Fibroblast of lung (primary cell): ENCODE data around the gene BIRC3. TPM values are rescaled to one million over a fixed set of nuclear protein-coding genes. Genes with fewer than 3 reads are reported as not detected.

ENCODE experiments used
- DNase-seq, 2 donors: peaks; one replicate each; pipeline versions ENCODE4 v3.0.0 to v3.0.0-alpha.2; 2010; ENCODE audit warnings: low read depth in 2 of 2
- H2AFZ ChIP-seq: 2 replicates; pipeline ENCODE4 v1.5.1; 2012; ENCODE audit warnings: low read length, control low read depth, inconsistent platforms
- H3K27ac ChIP-seq: 2 replicates; pipeline ENCODE4 v1.5.1; 2011; ENCODE audit warnings: low read length, control low read depth; ENCODE audit not compliant: insufficient read depth
- H3K27me3 ChIP-seq: 2 replicates; pipeline ENCODE4 v1.5.1; 2011; ENCODE audit warnings: mild to moderate bottlenecking, low read length; ENCODE audit not compliant: control insufficient read depth, insufficient read depth
- H3K36me3 ChIP-seq: 2 replicates; pipeline ENCODE4 v1.5.1; 2011; ENCODE audit warnings: low read length; ENCODE audit not compliant: control insufficient read depth, insufficient read depth
- H3K4me1 ChIP-seq: 2 replicates; pipeline ENCODE4 v1.5.1; 2011; ENCODE audit warnings: low read length; ENCODE audit not compliant: control insufficient read depth, insufficient read depth; ENCODE audit errors: extremely low read depth
- H3K4me2 ChIP-seq: 2 replicates; pipeline ENCODE4 v1.5.1; 2011; ENCODE audit warnings: low read length, control low read depth; ENCODE audit not compliant: insufficient read depth; ENCODE audit errors: extremely low read depth
- H3K4me3 ChIP-seq, 4 experiments: fragments of 200-600 bp in 1 of 4; sonication (generic) in 1 of 4; replicated peaks in 1 of 4; 2 replicates each; pipeline ENCODE4 v1.5.1; 2011 to 2016; ENCODE audit warnings: low read length in 4 of 4, low read depth in 3 of 4, mild to moderate bottlenecking in 3 of 4, control low read depth in 2 of 4, inconsistent platforms in 1 of 4, mixed read lengths in 1 of 4; ENCODE audit not compliant: insufficient read depth in 1 of 4; ENCODE audit errors: control extremely low read depth in 1 of 4
- H3K79me2 ChIP-seq: 2 replicates; pipeline ENCODE4 v1.5.1; 2012; ENCODE audit warnings: mild to moderate bottlenecking, low read length, inconsistent platforms; ENCODE audit not compliant: control insufficient read depth, insufficient read depth
- H3K9ac ChIP-seq: 2 replicates; pipeline ENCODE4 v1.5.1; 2011; ENCODE audit warnings: mild to moderate bottlenecking, low read length, control low read depth; ENCODE audit not compliant: insufficient read depth
- H3K9me3 ChIP-seq: 2 replicates; pipeline ENCODE4 v1.5.1; 2012; ENCODE audit warnings: low read depth, low read length; ENCODE audit not compliant: control insufficient read depth, insufficient read depth
- H4K20me1 ChIP-seq: 2 replicates; pipeline ENCODE4 v1.5.1; 2011; ENCODE audit warnings: low read length; ENCODE audit not compliant: control insufficient read depth, insufficient read depth; ENCODE audit errors: extremely low read depth
- CTCF ChIP-seq, 2 donors: IDR thresholded peaks in 1 of 2; conservative IDR thresholded peaks in 1 of 2; 1 replicate in 1 of 2; 2 replicates in 1 of 2; pipeline ENCODE4 v1.5.1; 2011 to 2012; ENCODE audit warnings: low read length in 2 of 2, control low read depth in 1 of 2, inconsistent platforms in 1 of 2, low read depth in 1 of 2, mild to moderate bottlenecking in 1 of 2
- EZH2 ChIP-seq: IDR thresholded peaks from 2 replicates; pipeline ENCODE4 v1.5.1; 2012; ENCODE audit warnings: low read length, control low read depth, mild to moderate bottlenecking; ENCODE audit errors: missing control alignments
- polyA plus RNA-seq, 2 donors: library from polyadenylated mRNA; depleted of rRNA in 1 of 2; stranded (reverse) in 1 of 2; unstranded in 1 of 2; fragments of >200 nt; gene quantifications; 2 replicates each; pipeline ENCODE4 v1.2.1, GENCODE V29; 2011 to 2012; ENCODE audit warnings: missing spikeins in 1 of 2
- total RNA-seq: library from RNA; depleted of rRNA; stranded (reverse); fragments of >200 nt; gene quantifications from 2 replicates; pipeline ENCODE4 v1.2.1, GENCODE V29; 2014

BIRC3 gene
- total and polyA plus RNA-seq, 2 donors (not counting 1 experiment from before 2014, with no cell fraction given) = 0.58 to 3.3 TPM

GRCh38 chr11:102302241-102302640, 15.0 kb upstream of the BIRC3 start:
- no peaks in the 10 kb centered on the region for H3K27me3 ChIP-seq
- no peak for DNase-seq
- H3K4me3 ChIP-seq = no peak overlapping the region
- H3K27ac ChIP-seq = no peak overlapping the region
- H3K9me3 ChIP-seq = no peaks in the 10 kb centered on the region
- no peak overlapping the region for H2AFZ ChIP-seq
- no peaks in the 10 kb centered on the region for H4K20me1 ChIP-seq
- H3K4me1 ChIP-seq = no peaks in the 10 kb centered on the region
- H3K79me2 ChIP-seq = no peaks in the 10 kb centered on the region
- no peaks in the 10 kb centered on the region for H3K36me3 ChIP-seq
- TF ChIP-seq EZH2 = no peak
- no peak for TF ChIP-seq CTCF (conservative IDR thresholded peaks at IDR 0.05 in 1 of 2, IDR thresholded peaks at IDR 0.05 in 1 of 2; ENCODE audit: low read depth in 1 of 2, low read length in 2 of 2)
- no peak overlapping the region for H3K9ac ChIP-seq
- H3K4me2 ChIP-seq = no peak overlapping the region

- Histone ChIP-seq H2AFZ (no peak overlapping the region), H3K27ac (no peak overlapping the region), H3K36me3 (no peaks in the 10 kb centered on the region), H3K4me1 (no peaks in the 10 kb centered on the region), H3K9ac (no peak overlapping the region), H3K9me3 (no peaks in the 10 kb centered on the region), H3K79me2 (no peaks in the 10 kb centered on the region), H3K27me3 (no peaks in the 10 kb centered on the region), H3K4me2 (no peak overlapping the region), H3K4me3 (no peak overlapping the region), H4K20me1 (no peaks in the 10 kb centered on the region)
- DNase-seq = no peak
- TF ChIP-seq CTCF (conservative IDR thresholded peaks at IDR 0.05 in 1 of 2, IDR thresholded peaks at IDR 0.05 in 1 of 2; ENCODE audit: low read depth in 1 of 2, low read length in 2 of 2) = no peak
- no peak for TF ChIP-seq EZH2
These were observed 12.6 kb upstream of the BIRC3 start for GRCh38 chr11:102304686-102305085.

- H3K27me3 ChIP-seq = no peaks in the 10 kb centered on the region
- H3K4me2 ChIP-seq = no peak overlapping the region
These were observed 11.8 kb upstream of the BIRC3 start for GRCh38 chr11:102305352-102306047.

More at GRCh38 chr11:102305352-102306047, 11.8 kb upstream of the BIRC3 start:
- no peaks in the 10 kb centered on the region for H3K36me3 ChIP-seq
- no peak overlapping the region for H3K9ac ChIP-seq
- H3K4me1 ChIP-seq = no peaks in the 10 kb centered on the region
- H3K9me3 ChIP-seq = no peaks in the 10 kb centered on the region
- H4K20me1 ChIP-seq = no peaks in the 10 kb centered on the region
- no peak overlapping the region for H2AFZ ChIP-seq
- no peaks in the 10 kb centered on the region for H3K79me2 ChIP-seq
- H3K4me3 ChIP-seq = no peak overlapping the region
- no peak for TF ChIP-seq EZH2
- no peak for TF ChIP-seq CTCF (conservative IDR thresholded peaks at IDR 0.05 in 1 of 2, IDR thresholded peaks at IDR 0.05 in 1 of 2; ENCODE audit: low read depth in 1 of 2, low read length in 2 of 2)
- no peak overlapping the region for H3K27ac ChIP-seq
- no peak for DNase-seq
